GM21390 (cell line): ENCODE data around the gene METTL3.

Experiments
- ATAC-seq: cut with Tn5 transposase; IDR thresholded peaks from one replicate; pipeline ENCODE4 v1.9.1; 2021; ENCODE audit not compliant: unreplicated experiment

METTL3 gene

GRCh38 chr14:21476925-21477681 lies 34.0 kb downstream of the METTL3 start, which contains the start of the genes RAB2B and TOX4:
Gene RAB2B (minus strand): TSS chr14:21476959. CDS start chr14:21476872, 87 bp downstream.
Gene TOX4 (plus strand): TSS chr14:21477195. CDS start chr14:21477279, 84 bp downstream.
- ATAC-seq, result peak; percentile 100

- peak; percentile 28 for ATAC-seq
These were observed 34.6 kb downstream of the METTL3 start for GRCh38 chr14:21476523-21476924.

- ATAC-seq, result no peak
These were observed 35.2 kb downstream of the METTL3 start for GRCh38 chr14:21475767-21476522.

GRCh38 chr14:21467616-21468015 lies 43.5 kb downstream of the METTL3 start:
- ATAC-seq, result no peak

- ATAC-seq, result peak; percentile 93
These were observed 55.0 kb downstream of the METTL3 start, which contains the start of gene CHD8 for GRCh38 chr14:21455912-21456667. Gene CHD8 (minus strand): TSS chr14:21456123. CDS start chr14:21431643, 24,480 bp downstream.

- ATAC-seq, result peak; percentile 15
These were observed 55.6 kb downstream of the METTL3 start for GRCh38 chr14:21455592-21455911.

- no peak for ATAC-seq
These were observed 56.1 kb downstream of the METTL3 start for GRCh38 chr14:21454843-21455544.

GRCh38 chr14:21449899-21450216 lies 61.3 kb downstream of the METTL3 start:
- no peak for ATAC-seq
